HFF-Myc (cell line): ENCODE data around the gene ZNF718.
A peak's percentile ranks its signal among the peaks of the same experiment; 100 is the strongest.
"Not testable (repeated sequence)": the region's sequence is repeated elsewhere in the genome, so short reads cannot be mapped to it uniquely, and the experiment has no call there.

Source experiments
- DNase-seq: peaks from one replicate; pipeline ENCODE4 v3.0.0-alpha.2; 2011; ENCODE audit warnings: low read depth; ENCODE audit errors: extremely low read depth
- H3K4me3 ChIP-seq: replicated peaks from 2 replicates; pipeline ENCODE4 v1.5.1; 2011; ENCODE audit warnings: low read depth, mild to moderate bottlenecking, control low read depth, low read length
- CTCF ChIP-seq: IDR thresholded peaks from 2 replicates; pipeline ENCODE4 v1.5.1; 2012; ENCODE audit warnings: mild to moderate bottlenecking, low read depth, low read length, control low read depth; ENCODE audit errors: missing control alignments

ZNF718 gene

GRCh38 chr4:212438-213188 lies 88.3 kb downstream of the ZNF718 start:
- peak overlapping the region; percentile 51 for H3K4me3 ChIP-seq
- peak; percentile 27 for DNase-seq
- TF ChIP-seq CTCF = no peak

GRCh38 chr4:213189-213535 lies 88.9 kb downstream of the ZNF718 start:
- peak overlapping the region; percentile 51 for H3K4me3 ChIP-seq
- DNase-seq = not testable (repeated sequence)
